Esophagus (tissue), 2 donors: Measurements from ENCODE around the gene CBX7. TPM values are rescaled to one million over a fixed set of nuclear protein-coding genes. Genes with fewer than 3 reads are reported as not detected.
A peak's percentile ranks its signal among the peaks of the same experiment; 100 is the strongest.
"Not testable (repeated sequence)": the region's sequence is repeated elsewhere in the genome, so short reads cannot be mapped to it uniquely, and the experiment has no call there.

ENCODE experiments used
- H3K27ac ChIP-seq, 2 donors: one replicate each; pipeline ENCODE4 v1.5.1; 2013; ENCODE audit warnings: low read depth in 2 of 2, mild to moderate bottlenecking in 2 of 2, inconsistent platforms in 1 of 2, low read length in 1 of 2, moderate library complexity in 1 of 2
- H3K27me3 ChIP-seq, 2 donors: one replicate each; pipeline ENCODE4 v1.6.1; 2013; ENCODE audit warnings: low read length in 2 of 2, control low read depth in 1 of 2, mild to moderate bottlenecking in 1 of 2; ENCODE audit not compliant: insufficient read depth in 2 of 2, control insufficient read depth in 1 of 2
- H3K36me3 ChIP-seq, 2 donors: one replicate each; pipeline ENCODE4 v1.6.1; 2013; ENCODE audit warnings: low read length in 1 of 2; ENCODE audit not compliant: control insufficient read depth in 2 of 2, insufficient read depth in 2 of 2
- H3K4me1 ChIP-seq, 2 donors: one replicate each; pipeline ENCODE4 v1.6.1; 2013; ENCODE audit warnings: low read length in 1 of 2; ENCODE audit not compliant: control insufficient read depth in 2 of 2, insufficient read depth in 2 of 2
- H3K4me3 ChIP-seq, 2 donors: one replicate each; pipeline ENCODE4 v1.5.1; 2013; ENCODE audit warnings: low read length in 2 of 2, mild to moderate bottlenecking in 2 of 2, low read depth in 1 of 2, moderate library complexity in 1 of 2
- H3K9me3 ChIP-seq, 2 donors: one replicate each; pipeline ENCODE4 v1.6.1; 2013; ENCODE audit warnings: mild to moderate bottlenecking in 2 of 2, low read depth in 1 of 2, low read length in 1 of 2, moderate library complexity in 1 of 2; ENCODE audit not compliant: control insufficient read depth in 2 of 2, insufficient read depth in 1 of 2
- WGBS, 2 donors: extraction: QIAGEN DNeasy Blood & Tissue Kit; methylation state at CpG; one replicate each; pipeline ENCODE4 v1.1.7; 2013; 5-methylcytosine and 5-hydroxymethylcytosine counted together
- polyA plus RNA-seq, 2 donors: library from polyadenylated mRNA; stranded (reverse); fragments of 200-250 nt; gene quantifications; one replicate each; pipeline ENCODE4 v1.2.3, GENCODE V29; 2013
- donor health status: healthy with polysubstance abuse.
- donor health status: Bipolar disorder and iron deficiency.

The CBX7 gene
- polyA plus RNA-seq, 2 donors: 12.2 to 19.1 TPM

DNA sequence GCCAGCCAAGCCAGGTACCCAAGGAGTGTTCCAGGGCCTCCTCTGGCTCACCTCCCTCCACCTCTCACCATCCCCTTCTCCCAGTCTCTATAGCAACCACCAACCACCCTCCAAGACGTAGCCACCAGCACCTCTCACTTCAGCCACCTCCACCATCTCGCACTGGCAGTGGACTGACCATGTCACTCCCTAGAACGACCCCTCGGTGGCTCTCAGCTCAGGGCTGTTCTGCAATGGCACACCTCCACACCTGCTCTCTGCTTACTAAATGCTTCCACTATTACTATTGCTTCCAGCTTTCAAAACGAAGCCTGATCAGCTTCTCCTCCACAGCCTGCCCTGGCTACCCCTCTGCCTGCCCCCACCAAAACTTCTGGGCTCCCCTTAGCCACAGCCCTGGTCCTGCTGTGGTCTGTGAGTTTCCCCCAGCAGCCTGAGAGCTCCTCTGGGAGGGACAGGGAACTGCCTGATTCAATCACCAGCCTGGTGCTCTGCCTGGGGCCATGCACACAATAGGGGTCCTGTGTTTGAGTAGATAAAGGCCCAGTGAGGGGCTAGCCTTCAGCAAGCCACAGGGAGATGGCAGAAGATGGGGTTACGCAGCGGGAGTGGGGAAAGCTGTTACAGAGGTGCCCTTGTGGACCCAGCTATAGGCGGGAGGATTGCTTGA lies 17.5 kb upstream of the CBX7 start:
- Histone ChIP-seq H3K4me3 (no peak overlapping the region), H3K27me3 (no peaks in the 10 kb centered on the region), H3K36me3 (no peaks in the 10 kb centered on the region), H3K27ac (no peak overlapping the region), H3K4me1 (peaks cover 0 to 3% of the 10 kb centered on the region in 2 donors), H3K9me3 (no peaks in the 10 kb centered on the region)
- 63 to 70% methylated on average over 8 of the region's 8 CpGs for WGBS, 2 donors

GRCh38 chr22:39166547-39166946 lies 14.1 kb upstream of the CBX7 start:
- no peaks in the 10 kb centered on the region for H3K36me3 ChIP-seq
- H3K9me3 ChIP-seq: no peaks in the 10 kb centered on the region
- no peak overlapping the region for H3K27ac ChIP-seq
- WGBS, 2 donors: 92% methylated on average over 5 of the region's 5 CpGs
- no peaks in the 10 kb centered on the region for H3K27me3 ChIP-seq
- no peaks in the 10 kb centered on the region for H3K4me1 ChIP-seq
- no peak overlapping the region for H3K4me3 ChIP-seq

DNA sequence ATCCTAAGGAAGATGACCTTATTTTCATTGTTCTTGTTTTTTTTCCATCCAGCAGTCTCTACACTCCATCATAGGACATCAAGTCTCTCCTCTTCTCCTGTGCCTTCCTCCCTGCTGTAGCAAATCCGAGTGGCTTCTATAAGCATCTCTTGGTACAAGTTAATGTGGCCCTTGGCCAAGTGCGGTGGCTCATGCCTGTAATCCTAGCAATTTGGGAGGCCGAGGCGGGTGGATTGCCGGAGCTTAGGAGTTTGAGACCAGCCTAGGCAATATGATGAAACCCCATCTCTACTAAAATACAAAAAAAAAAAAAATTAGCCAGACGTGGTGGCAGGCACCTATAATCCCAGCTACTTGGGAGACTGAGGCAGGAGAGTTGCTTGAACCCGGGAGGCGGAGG lies 3.6 kb upstream of the CBX7 start:
- H3K9me3 ChIP-seq, H3K36me3 ChIP-seq, H3K27ac ChIP-seq, H3K4me1 ChIP-seq, H3K27me3 ChIP-seq, H3K4me3 ChIP-seq: not testable (repeated sequence)
- 88 to 91% methylated on average over 8 of the region's 8 CpGs for WGBS, 2 donors

GRCh38 chr22:39155421-39155820 lies 2.9 kb upstream of the CBX7 start:
- H3K27me3 ChIP-seq: peaks cover 0 to 2% of the 10 kb centered on the region in 2 donors
- no peaks in the 10 kb centered on the region for H3K9me3 ChIP-seq
- 88 to 89% methylated on average over 18 of the region's 18 CpGs for WGBS, 2 donors
- peaks cover 0 to 7% of the 10 kb centered on the region in 2 donors for H3K4me1 ChIP-seq
- H3K36me3 ChIP-seq: no peaks in the 10 kb centered on the region
- no peak overlapping the region for H3K27ac ChIP-seq
- H3K4me3 ChIP-seq: no peak overlapping the region

- 3% methylated on average over 41 to 43 of the region's 43 CpGs for WGBS, 2 donors
- Histone ChIP-seq H3K27ac (peak overlapping the region; percentile 81 to 91), H3K27me3 (peaks cover 0 to 2% of the 10 kb centered on the region in 2 donors), H3K36me3 (peaks cover 0 to 3% of the 10 kb centered on the region in 2 donors), H3K9me3 (no peaks in the 10 kb centered on the region), H3K4me3 (peak overlapping the region; percentile 59 to 78), H3K4me1 (peaks cover 6 to 13% of the 10 kb centered on the region in 2 donors)
Observed at GRCh38 chr22:39153220-39153717, 789 bp upstream of the CBX7 start.

GRCh38 chr22:39152024-39152510 lies 413 bp downstream of the CBX7 start:
- Histone ChIP-seq H3K4me1 (peaks cover 10 to 13% of the 10 kb centered on the region in 2 donors), H3K27ac (peak overlapping the region; percentile 90 to 93), H3K9me3 (no peaks in the 10 kb centered on the region), H3K36me3 (peaks cover 0 to 3% of the 10 kb centered on the region in 2 donors), H3K4me3 (peak overlapping the region; percentile 70 to 78), H3K27me3 (no peaks in the 10 kb centered on the region)
- 6 to 13% methylated on average over 26 to 44 of the region's 44 CpGs for WGBS, 2 donors

- Histone ChIP-seq H3K4me1 (peaks cover 10 to 13% of the 10 kb centered on the region in 2 donors), H3K9me3 (no peaks in the 10 kb centered on the region), H3K27ac (peak overlapping the region; percentile 90 to 93), H3K4me3 (peak overlapping the region; percentile 70 to 78), H3K27me3 (no peaks in the 10 kb centered on the region), H3K36me3 (peaks cover 0 to 3% of the 10 kb centered on the region in 2 donors)
- 30 to 44% methylated on average over 16 of the region's 16 CpGs for WGBS, 2 donors
Observed at GRCh38 chr22:39151329-39151975, 1.0 kb downstream of the CBX7 start.

- peak overlapping the region; percentile 90 to 93 for H3K27ac ChIP-seq
- H3K9me3 ChIP-seq: no peaks in the 10 kb centered on the region
- H3K36me3 ChIP-seq: peaks cover 0 to 3% of the 10 kb centered on the region in 2 donors
- H3K4me1 ChIP-seq: peaks cover 10 to 13% of the 10 kb centered on the region in 2 donors
- no peaks in the 10 kb centered on the region for H3K27me3 ChIP-seq
- WGBS, 2 donors: 48 to 51% methylated on average over 6 of the region's 6 CpGs
- no peak overlapping the region for H3K4me3 ChIP-seq
Observed at GRCh38 chr22:39150848-39151215, 1.6 kb downstream of the CBX7 start.

- no peaks in the 10 kb centered on the region for H3K27me3 ChIP-seq
- H3K27ac ChIP-seq: peak overlapping the region in 1 of 2 donors; percentile 93
- no peak overlapping the region for H3K4me3 ChIP-seq
- peaks cover 0 to 3% of the 10 kb centered on the region in 2 donors for H3K36me3 ChIP-seq
- H3K4me1 ChIP-seq: peaks cover 10 to 13% of the 10 kb centered on the region in 2 donors
- H3K9me3 ChIP-seq: no peaks in the 10 kb centered on the region
- 74 to 76% methylated on average over 16 of the region's 16 CpGs for WGBS, 2 donors
Observed at GRCh38 chr22:39149915-39150847, 2.3 kb downstream of the CBX7 start.
